ENCODE results near the gene APOB. TPM values are rescaled to one million over a fixed set of nuclear protein-coding genes. Genes with fewer than 3 reads are reported as not detected.
A peak's percentile ranks its signal among the peaks of the same experiment; 100 is the strongest.

Gene APOB
- total and polyA plus RNA-seq, 2 of the 13 experiments (the other 11 are each of a cell fraction or from before 2014, with no cell fraction given): 1,569 to 2,515 TPM

DNA sequence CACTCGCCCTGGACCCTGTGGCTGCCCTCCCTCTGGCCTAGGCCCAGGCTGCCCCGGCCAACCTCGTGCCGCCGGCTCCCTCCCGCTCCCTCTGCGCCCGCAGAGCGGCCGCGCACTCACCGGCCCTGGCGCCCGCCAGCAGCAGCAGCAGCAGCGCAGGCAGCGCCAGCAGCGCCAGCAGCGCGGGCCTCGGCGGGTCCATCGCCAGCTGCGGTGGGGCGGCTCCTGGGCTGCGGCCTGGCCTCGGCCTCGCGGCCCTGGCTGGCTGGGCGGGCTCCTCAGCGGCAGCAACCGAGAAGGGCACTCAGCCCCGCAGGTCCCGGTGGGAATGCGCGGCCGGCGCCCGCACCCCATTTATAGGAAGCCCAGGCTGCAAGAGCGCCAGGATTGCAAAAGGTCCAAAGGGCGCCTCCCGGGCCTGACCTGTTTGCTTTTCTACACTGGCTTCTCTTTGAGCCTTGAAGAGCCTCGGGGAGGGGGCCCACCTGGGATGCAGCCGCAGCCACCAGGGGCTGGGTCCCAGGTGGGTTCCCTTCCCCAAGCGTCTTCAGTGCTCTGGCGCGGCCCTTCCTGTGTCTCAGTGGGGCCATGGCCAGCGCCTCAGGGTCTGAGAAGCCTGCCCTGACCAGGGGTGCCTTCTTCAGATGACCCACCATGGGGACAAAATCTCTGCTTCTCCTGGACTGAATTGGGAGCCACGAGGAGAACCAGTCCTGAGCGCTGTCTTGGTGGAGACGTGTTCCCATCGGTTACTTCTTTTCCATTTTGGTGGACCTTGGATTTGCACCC lies at the start of gene APOB (continued):
- TF ChIP-seq ZNF430 (CRISPR knock-in tag; IDR thresholded peaks at IDR 0.05) (peak; percentile 70; the same call in 1 of the 2 replicates), REPIN1 (CRISPR knock-in tag; IDR thresholded peaks at IDR 0.05; ENCODE audit: borderline replicate concordance, low read depth) (peak; percentile 96), ZNF44 (CRISPR knock-in tag; IDR thresholded peaks at IDR 0.05) (no peak), ZNF670 (CRISPR knock-in tag; IDR thresholded peaks at IDR 0.05; ENCODE audit: borderline replicate concordance) (peak; percentile 89), RXRB (CRISPR knock-in tag; IDR thresholded peaks at IDR 0.05; ENCODE audit: borderline replicate concordance) (peak; percentile 93), ZNF841 (CRISPR knock-in tag; IDR thresholded peaks at IDR 0.05; ENCODE audit: borderline replicate concordance) (peak; percentile 97), NBN (conservative IDR thresholded peaks at IDR 0.05) (no peak), ZNF383 (CRISPR knock-in tag; IDR thresholded peaks at IDR 0.05; ENCODE audit: borderline replicate concordance) (peak; percentile 64; the same call in 1 of the 2 replicates), KDM4B (CRISPR knock-in tag; IDR thresholded peaks at IDR 0.05) (no peak), ZNF703 (CRISPR knock-in tag; IDR thresholded peaks at IDR 0.05; ENCODE audit: borderline replicate concordance) (peak; percentile 44; the same call in 1 of the 2 replicates), ZBTB38 (CRISPR knock-in tag; IDR thresholded peaks at IDR 0.05) (peak; percentile 86), JUN (CRISPR knock-in tag; IDR thresholded peaks at IDR 0.05) (peak; percentile 81; the same call in 1 of the 2 replicates), SRSF4 (IDR thresholded peaks at IDR 0.05; ENCODE audit: low read depth, low read length, poor library complexity, severe bottlenecking) (peak; percentile 99), SP140L (CRISPR knock-in tag; IDR thresholded peaks at IDR 0.05; ENCODE audit: borderline replicate concordance) (no peak; the same call in 1 of the 2 replicates), ZNF496 (CRISPR knock-in tag; IDR thresholded peaks at IDR 0.05; ENCODE audit: insufficient replicate concordance) (peak; percentile 11), PHF8 (CRISPR knock-in tag; IDR thresholded peaks at IDR 0.05) (peak; percentile 88), HNRNPL (IDR thresholded peaks at IDR 0.05; ENCODE audit: low read depth, low read length) (peak; percentile 79; the same call in 1 of the 2 replicates), KDM5A (IDR thresholded peaks at IDR 0.05; ENCODE audit: borderline replicate concordance, low read length) (no peak), ZNF432 (CRISPR knock-in tag; IDR thresholded peaks at IDR 0.05; ENCODE audit: borderline replicate concordance) (no peak), CCAR2 (optimal IDR thresholded peaks at IDR 0.05; ENCODE audit: low read depth, low read length) (no peak), ZNF101 (CRISPR knock-in tag; IDR thresholded peaks at IDR 0.05; ENCODE audit: borderline replicate concordance, low read depth) (peak; percentile 63; the same call in 1 of the 2 replicates), HNRNPH1 (optimal IDR thresholded peaks at IDR 0.05; ENCODE audit: low read depth, low read length) (no peak), ZNF484 (CRISPR knock-in tag; IDR thresholded peaks at IDR 0.05; ENCODE audit: borderline replicate concordance, low read depth) (no peak), PCBP1 (IDR thresholded peaks at IDR 0.05; ENCODE audit: borderline replicate concordance, low read depth, low read length) (peak; percentile 74; the same call in 1 of the 2 replicates), MAFF (IDR thresholded peaks at IDR 0.05; ENCODE audit: low read depth, low read length) (no peak)
- TF ChIP-seq, protein P1, sequence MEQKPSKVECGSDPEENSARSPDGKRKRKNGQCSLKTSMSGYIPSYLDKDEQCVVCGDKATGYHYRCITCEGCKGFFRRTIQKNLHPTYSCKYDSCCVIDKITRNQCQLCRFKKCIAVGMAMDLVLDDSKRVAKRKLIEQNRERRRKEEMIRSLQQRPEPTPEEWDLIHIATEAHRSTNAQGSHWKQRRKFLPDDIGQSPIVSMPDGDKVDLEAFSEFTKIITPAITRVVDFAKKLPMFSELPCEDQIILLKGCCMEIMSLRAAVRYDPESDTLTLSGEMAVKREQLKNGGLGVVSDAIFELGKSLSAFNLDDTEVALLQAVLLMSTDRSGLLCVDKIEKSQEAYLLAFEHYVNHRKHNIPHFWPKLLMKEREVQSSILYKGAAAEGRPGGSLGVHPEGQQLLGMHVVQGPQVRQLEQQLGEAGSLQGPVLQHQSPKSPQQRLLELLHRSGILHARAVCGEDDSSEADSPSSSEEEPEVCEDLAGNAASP (CRISPR knock-in tag; IDR thresholded peaks at IDR 0.05; ENCODE audit: borderline replicate concordance): peak; percentile 90
- TF ChIP-seq, protein P2, sequence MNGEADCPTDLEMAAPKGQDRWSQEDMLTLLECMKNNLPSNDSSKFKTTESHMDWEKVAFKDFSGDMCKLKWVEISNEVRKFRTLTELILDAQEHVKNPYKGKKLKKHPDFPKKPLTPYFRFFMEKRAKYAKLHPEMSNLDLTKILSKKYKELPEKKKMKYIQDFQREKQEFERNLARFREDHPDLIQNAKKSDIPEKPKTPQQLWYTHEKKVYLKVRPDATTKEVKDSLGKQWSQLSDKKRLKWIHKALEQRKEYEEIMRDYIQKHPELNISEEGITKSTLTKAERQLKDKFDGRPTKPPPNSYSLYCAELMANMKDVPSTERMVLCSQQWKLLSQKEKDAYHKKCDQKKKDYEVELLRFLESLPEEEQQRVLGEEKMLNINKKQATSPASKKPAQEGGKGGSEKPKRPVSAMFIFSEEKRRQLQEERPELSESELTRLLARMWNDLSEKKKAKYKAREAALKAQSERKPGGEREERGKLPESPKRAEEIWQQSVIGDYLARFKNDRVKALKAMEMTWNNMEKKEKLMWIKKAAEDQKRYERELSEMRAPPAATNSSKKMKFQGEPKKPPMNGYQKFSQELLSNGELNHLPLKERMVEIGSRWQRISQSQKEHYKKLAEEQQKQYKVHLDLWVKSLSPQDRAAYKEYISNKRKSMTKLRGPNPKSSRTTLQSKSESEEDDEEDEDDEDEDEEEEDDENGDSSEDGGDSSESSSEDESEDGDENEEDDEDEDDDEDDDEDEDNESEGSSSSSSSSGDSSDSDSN (CRISPR knock-in tag; IDR thresholded peaks at IDR 0.05): peak; percentile 70

Measured in HepG2 (cell line).